Sigmoid colon (tissue), 7 donors: ENCODE results near the gene TMEM38B. TPM values are rescaled to one million over a fixed set of nuclear protein-coding genes. Genes with fewer than 3 reads are reported as not detected.

Experiments
- DNase-seq: peaks from one replicate; pipeline ENCODE4 v3.0.0-alpha.2; 2019
- H3K27ac ChIP-seq, 4 donors: fragments of 200-600 bp; sonication (generic); one replicate each; pipeline ENCODE4 v1.5.1; 2016 to 2019; ENCODE audit warnings: mild to moderate bottlenecking in 1 of 4
- H3K27me3 ChIP-seq, 3 donors: fragments of 200-600 bp; sonication (generic); one replicate each; pipeline ENCODE4 v1.5.1; 2019; ENCODE audit warnings: mild to moderate bottlenecking in 1 of 3
- H3K36me3 ChIP-seq, 4 donors: fragments of 200-600 bp; sonication (generic); one replicate each; pipeline ENCODE4 v1.5.1; 2016 to 2019
- H3K4me1 ChIP-seq, 4 donors: fragments of 200-600 bp; sonication (generic); one replicate each; pipeline ENCODE4 v1.5.1; 2017 to 2019
- H3K4me3 ChIP-seq, 4 donors: fragments of 200-600 bp; sonication (generic); one replicate each; pipeline ENCODE4 v1.5.1; 2017 to 2019; ENCODE audit warnings: mild to moderate bottlenecking in 2 of 4, moderate library complexity in 1 of 4
- H3K9me3 ChIP-seq, 4 donors: fragments of 200-600 bp in 3 of 4; sonication (generic) in 3 of 4; one replicate each; pipeline versions ENCODE4 v1.5.1 to v1.6.1; 2013 to 2019
- CTCF ChIP-seq, 4 experiments: fragments of 450-650 bp in 3 of 4; fragments of 200-600 bp in 1 of 4; IDR thresholded peaks; one replicate each; pipeline ENCODE4 v1.5.1; 2016 to 2019; ENCODE audit warnings: antibody characterized with exemption in 4 of 4, mild to moderate bottlenecking in 3 of 4, moderate library complexity in 2 of 4
- EP300 ChIP-seq, 4 donors: sonication (generic); formaldehyde crosslinking; IDR thresholded peaks; one replicate each; pipeline ENCODE4 v1.6.1; 2017; ENCODE audit warnings: antibody characterized with exemption in 4 of 4
- POLR2A ChIP-seq, 2 donors: fragments of 450-650 bp; IDR thresholded peaks; one replicate each; pipeline ENCODE4 v1.6.1; 2016; ENCODE audit warnings: antibody characterized with exemption in 2 of 2, mild to moderate bottlenecking in 2 of 2, moderate library complexity in 2 of 2
- POLR2AphosphoS5 ChIP-seq, 4 donors: sonication (generic); formaldehyde crosslinking; IDR thresholded peaks; one replicate each; pipeline ENCODE4 v1.6.1; 2017; ENCODE audit warnings: antibody characterized with exemption in 4 of 4
- WGBS, 2 donors: extraction: QIAGEN DNeasy Blood & Tissue Kit; methylation state at CpG; one replicate each; pipeline ENCODE4 v1.1.7; 2013; 5-methylcytosine and 5-hydroxymethylcytosine counted together
- intact Hi-C: fragments of 100-400 bp; cut with DNase I; formaldehyde crosslinking; loops from one replicate; pipeline ENCODE4 v1.15.1; 2023
- polyA plus RNA-seq, 3 donors: library from polyadenylated mRNA; stranded (reverse); fragments of 200-250 nt; gene quantifications; one replicate each; pipeline ENCODE4 v1.2.3, GENCODE V29; 2013
- total RNA-seq, 4 donors: library from RNA; depleted of rRNA; stranded (reverse); fragments of >200 nt; gene quantifications; one replicate each; pipeline ENCODE4 v1.1.0, GENCODE V29; 2016
- donor health status: healthy with polysubstance abuse.
- donor health status: Bipolar disorder and iron deficiency.
- donor health status: healthy.

Gene TMEM38B
- total and polyA plus RNA-seq, 7 donors: 5.1 to 17.3 (median 8.9) TPM

- intact Hi-C loops: loop anchor here (10.0 kb wide), 1 partner anchor 98 kb away; no protein-coding TSS in a partner anchor
- Histone ChIP-seq H3K27ac (no peak overlapping the region), H3K4me1 (no peaks in the 10 kb centered on the region), H3K9me3 (no peaks in the 10 kb centered on the region), H3K27me3 (no peaks in the 10 kb centered on the region), H3K36me3 (no peaks in the 10 kb centered on the region), H3K4me3 (no peak overlapping the region)
- no peak for DNase-seq
- no peak for TF ChIP-seq POLR2AphosphoS5 (IDR thresholded peaks at IDR 0.05)
- no peak for TF ChIP-seq POLR2A (IDR thresholded peaks at IDR 0.05)
- TF ChIP-seq CTCF (IDR thresholded peaks at IDR 0.05): no peak
- TF ChIP-seq EP300 (IDR thresholded peaks at IDR 0.05): no peak
- 92 to 94% methylated on average over 6 of the region's 6 CpGs for WGBS, 2 donors
These were observed 18.4 kb downstream of the TMEM38B start for GRCh38 chr9:105712773-105713172.

- Histone ChIP-seq H3K9me3 (no peaks in the 10 kb centered on the region), H3K27ac (no peak overlapping the region), H3K4me1 (no peaks in the 10 kb centered on the region), H3K27me3 (no peaks in the 10 kb centered on the region), H3K36me3 (no peaks in the 10 kb centered on the region), H3K4me3 (no peak overlapping the region)
- TF ChIP-seq EP300 (IDR thresholded peaks at IDR 0.05) (no peak), POLR2A (IDR thresholded peaks at IDR 0.05) (no peak), CTCF (IDR thresholded peaks at IDR 0.05) (no peak), POLR2AphosphoS5 (IDR thresholded peaks at IDR 0.05) (no peak)
- DNase-seq: no peak
- 97% methylated on average over 11 of the region's 11 CpGs for WGBS, 2 donors
- intact Hi-C loops: loop anchor here (10.0 kb wide), 1 partner anchor 99 kb away; no protein-coding TSS in a partner anchor
These were observed 19.1 kb downstream of the TMEM38B start for GRCh38 chr9:105713260-105714019.

GRCh38 chr9:105714020-105714331 lies 19.6 kb downstream of the TMEM38B start:
- no peak for DNase-seq
- Histone ChIP-seq H3K36me3 (no peaks in the 10 kb centered on the region), H3K4me1 (no peaks in the 10 kb centered on the region), H3K4me3 (no peak overlapping the region), H3K27me3 (no peaks in the 10 kb centered on the region), H3K9me3 (no peaks in the 10 kb centered on the region), H3K27ac (no peak overlapping the region)
- TF ChIP-seq POLR2A (IDR thresholded peaks at IDR 0.05): no peak
- no peak for TF ChIP-seq EP300 (IDR thresholded peaks at IDR 0.05)
- no peak for TF ChIP-seq POLR2AphosphoS5 (IDR thresholded peaks at IDR 0.05)
- no peak for TF ChIP-seq CTCF (IDR thresholded peaks at IDR 0.05)
- 93 to 96% methylated on average over 2 of the region's 2 CpGs for WGBS, 2 donors
- intact Hi-C loops: loop anchor here (10.0 kb wide), 1 partner anchor 99 kb away; no protein-coding TSS in a partner anchor

GRCh38 chr9:105716146-105716545 lies 21.8 kb downstream of the TMEM38B start:
- DNase-seq: no peak
- intact Hi-C loops: loop anchor here (10.0 kb wide), 1 partner anchor 101 kb away; no protein-coding TSS in a partner anchor
- Histone ChIP-seq H3K36me3 (no peaks in the 10 kb centered on the region), H3K9me3 (no peaks in the 10 kb centered on the region), H3K4me1 (no peaks in the 10 kb centered on the region), H3K27ac (no peak overlapping the region), H3K27me3 (no peaks in the 10 kb centered on the region), H3K4me3 (no peak overlapping the region)
- WGBS, 2 donors: 82 to 86% methylated on average over 1 of the region's 1 CpG
- TF ChIP-seq EP300 (IDR thresholded peaks at IDR 0.05) (no peak), POLR2AphosphoS5 (IDR thresholded peaks at IDR 0.05) (no peak), CTCF (IDR thresholded peaks at IDR 0.05) (no peak)
